Activated gamma-delta T cell (primary cell): ENCODE results near the gene IL27RA.
"Not testable (repeated sequence)": the region's sequence is repeated elsewhere in the genome, so short reads cannot be mapped to it uniquely, and the experiment has no call there.

ENCODE experiments used
- DNase-seq: peaks from one replicate; lab custom pipeline; 2025; lab: John Stamatoyannopoulos, UW

The IL27RA gene

GRCh38 chr19:13999085-13999484 is 32.5 kb upstream of the IL27RA start:
- DNase-seq, result no peak

GRCh38 chr19:14000691-14001375 is 30.7 kb upstream of the IL27RA start:
- DNase-seq, result no peak

GRCh38 chr19:14002571-14003250 is 28.9 kb upstream of the IL27RA start:
- DNase-seq, result no peak

- DNase-seq, result no peak
Observed at GRCh38 chr19:14003251-14004055, 28.1 kb upstream of the IL27RA start.

- DNase-seq, result no peak
Observed at GRCh38 chr19:14004619-14005348, 26.8 kb upstream of the IL27RA start.

GRCh38 chr19:14005349-14006084 is 26.0 kb upstream of the IL27RA start:
- DNase-seq, result peak; percentile 89

- peak; percentile 99 for DNase-seq
Observed at GRCh38 chr19:14006085-14006765, 25.3 kb upstream of the IL27RA start, which contains the start of gene RFX1. TSS of gene RFX1 (minus strand) at chr19:14006320. CDS start at chr19:13993843, 12,477 bp downstream.

- DNase-seq, result no peak
Observed at GRCh38 chr19:14006766-14007562, 24.6 kb upstream of the IL27RA start.

- DNase-seq, result no peak
Observed at GRCh38 chr19:14012378-14012915, 19.1 kb upstream of the IL27RA start.

- DNase-seq, result no peak
Observed at GRCh38 chr19:14015524-14016035, 16.0 kb upstream of the IL27RA start.

GRCh38 chr19:14019100-14019499 is 12.5 kb upstream of the IL27RA start:
- DNase-seq, result no peak

GRCh38 chr19:14019739-14020138 is 11.8 kb upstream of the IL27RA start:
- DNase-seq, result not testable (repeated sequence)

GRCh38 chr19:14021474-14021873 is 10.1 kb upstream of the IL27RA start:
- no peak for DNase-seq

- no peak for DNase-seq
Observed at GRCh38 chr19:14022469-14022868, 9.1 kb upstream of the IL27RA start.

GRCh38 chr19:14023404-14024235 is 7.9 kb upstream of the IL27RA start:
- no peak for DNase-seq

GRCh38 chr19:14026652-14027192 is 4.8 kb upstream of the IL27RA start:
- DNase-seq, result not testable (repeated sequence)

- DNase-seq, result no peak
Observed at GRCh38 chr19:14027856-14028450, 3.6 kb upstream of the IL27RA start, which contains the start of gene RLN3. TSS of gene RLN3 (plus strand) at chr19:14028148. CDS start at chr19:14028205, 57 bp downstream.

- DNase-seq, result no peak
Observed at GRCh38 chr19:14028901-14029300, 2.7 kb upstream of the IL27RA start.
